ENCODE results near the gene WT1.

DNA sequence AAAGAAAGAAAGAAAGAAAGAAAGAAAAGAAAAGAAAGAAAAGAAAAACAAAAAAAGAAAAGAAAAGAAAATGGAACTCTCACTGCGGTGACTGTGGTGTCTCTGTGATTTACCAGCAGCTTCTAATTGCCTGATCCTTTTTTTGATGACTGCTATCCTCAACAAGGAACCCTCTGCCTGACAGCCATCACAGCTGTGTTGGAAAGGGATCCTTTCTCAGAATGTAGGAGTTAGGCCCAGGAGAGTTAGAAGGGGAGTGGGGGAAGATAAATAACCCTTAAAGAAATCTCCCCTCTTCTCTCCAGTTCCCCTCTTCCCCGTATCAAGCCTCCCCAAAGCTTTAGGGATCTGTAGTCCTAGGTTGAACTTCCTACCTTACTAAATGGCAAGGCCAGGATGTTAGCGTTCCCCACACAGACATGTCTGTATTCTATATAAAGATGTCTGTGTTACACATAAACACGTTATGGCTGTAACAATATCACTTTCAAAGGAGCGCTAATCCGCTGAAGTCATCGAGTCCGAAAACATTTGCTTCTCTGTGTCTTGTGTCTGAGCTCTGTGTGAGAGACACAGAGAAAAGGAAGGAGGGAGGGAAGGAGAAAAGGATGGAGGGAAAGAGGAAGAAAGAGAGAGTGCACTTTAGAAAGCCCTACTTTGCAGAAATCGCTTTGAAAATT, 26.8 kb upstream of the WT1 start:
- TF ChIP-seq ZNF621 (tag by site-specific recombination; IDR thresholded peaks at IDR 0.05) (no peak), ZNF549 (tag by site-specific recombination; IDR thresholded peaks at IDR 0.05) (no peak), MZF1 (tag by site-specific recombination; IDR thresholded peaks at IDR 0.05; ENCODE audit: borderline replicate concordance) (no peak), ZNF548 (tag by site-specific recombination; IDR thresholded peaks at IDR 0.05) (no peak), ZNF423 (tag by site-specific recombination; IDR thresholded peaks at IDR 0.05) (no peak), ZNF138 (tag by site-specific recombination; IDR thresholded peaks at IDR 0.05; ENCODE audit: borderline replicate concordance) (no peak), ZFP41 (tag by site-specific recombination; IDR thresholded peaks at IDR 0.05; ENCODE audit: borderline replicate concordance) (no peak), ZNF335 (tag by site-specific recombination; conservative IDR thresholded peaks at IDR 0.05) (no peak), YY2 (tag by site-specific recombination; IDR thresholded peaks at IDR 0.05) (no peak), KLF7 (tag by site-specific recombination; IDR thresholded peaks at IDR 0.05; ENCODE audit: borderline replicate concordance) (no peak), ZNF211 (tag by site-specific recombination; IDR thresholded peaks at IDR 0.05; ENCODE audit: low read depth) (no peak)
- TF ChIP-seq, protein P1, sequence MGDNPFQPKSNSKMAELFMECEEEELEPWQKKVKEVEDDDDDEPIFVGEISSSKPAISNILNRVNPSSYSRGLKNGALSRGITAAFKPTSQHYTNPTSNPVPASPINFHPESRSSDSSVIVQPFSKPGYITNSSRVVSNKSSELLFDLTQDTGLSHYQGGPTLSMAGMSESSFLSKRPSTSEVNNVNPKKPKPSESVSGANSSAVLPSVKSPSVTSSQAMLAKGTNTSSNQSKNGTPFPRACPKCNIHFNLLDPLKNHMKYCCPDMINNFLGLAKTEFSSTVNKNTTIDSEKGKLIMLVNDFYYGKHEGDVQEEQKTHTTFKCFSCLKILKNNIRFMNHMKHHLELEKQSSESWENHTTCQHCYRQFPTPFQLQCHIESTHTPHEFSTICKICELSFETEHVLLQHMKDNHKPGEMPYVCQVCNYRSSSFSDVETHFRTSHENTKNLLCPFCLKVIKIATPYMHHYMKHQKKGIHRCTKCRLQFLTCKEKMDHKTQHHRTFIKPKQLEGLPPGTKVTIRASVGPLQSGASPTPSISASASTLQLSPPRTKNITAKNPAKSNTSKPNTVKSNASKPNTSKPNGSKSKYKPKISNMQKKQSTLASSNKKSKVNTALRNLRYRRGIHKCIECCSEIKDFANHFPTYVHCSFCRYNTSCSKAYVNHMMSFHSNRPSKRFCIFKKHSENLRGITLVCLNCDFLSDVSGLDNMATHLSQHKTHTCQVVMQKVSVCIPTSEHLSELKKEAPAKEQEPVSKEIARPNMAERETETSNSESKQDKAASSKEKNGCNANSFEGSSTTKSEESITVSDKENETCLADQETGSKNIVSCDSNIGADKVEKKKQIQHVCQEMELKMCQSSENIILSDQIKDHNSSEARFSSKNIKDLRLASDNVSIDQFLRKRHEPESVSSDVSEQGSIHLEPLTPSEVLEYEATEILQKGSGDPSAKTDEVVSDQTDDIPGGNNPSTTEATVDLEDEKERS (tag by site-specific recombination; IDR thresholded peaks at IDR 0.05), result no peak

All from HEK293 (cell line).